ENCODE measurements around the gene IL2RA.
A peak's percentile ranks its signal among the peaks of the same experiment; 100 is the strongest.

The IL2RA gene

GRCh38 chr10:6091630-6092029 lies 29.5 kb upstream of the IL2RA start:
- no peak overlapping the region for H3K4me3 ChIP-seq (ENCODE audit: low read depth, low read length)
- TF ChIP-seq CTCF (IDR thresholded peaks at IDR 0.05; ENCODE audit: borderline replicate concordance, insufficient read depth, low read depth, low read length): no peak

- TF ChIP-seq CTCF (IDR thresholded peaks at IDR 0.05; ENCODE audit: borderline replicate concordance, insufficient read depth, low read depth, low read length): no peak
- peak overlapping the region; percentile 81 for H3K4me3 ChIP-seq (ENCODE audit: low read depth, low read length)
Observed at GRCh38 chr10:6089334-6090219, 27.4 kb upstream of the IL2RA start.

GRCh38 chr10:6088721-6089333 lies 26.7 kb upstream of the IL2RA start, which contains the start of gene RBM17:
TSS of gene RBM17 (plus strand) at chr10:6089034. CDS start at chr10:6097066, 8,032 bp downstream.
- H3K4me3 ChIP-seq (ENCODE audit: low read depth, low read length): peak within 1 kb of the TSS; percentile 81
- TF ChIP-seq CTCF (IDR thresholded peaks at IDR 0.05; ENCODE audit: borderline replicate concordance, insufficient read depth, low read depth, low read length): peak; percentile 100

- peak; percentile 94 for TF ChIP-seq CTCF (IDR thresholded peaks at IDR 0.05; ENCODE audit: borderline replicate concordance, insufficient read depth, low read depth, low read length)
- H3K4me3 ChIP-seq (ENCODE audit: low read depth, low read length): no peak overlapping the region
Observed at GRCh38 chr10:6086375-6087233, 24.4 kb upstream of the IL2RA start.

GRCh38 chr10:6083523-6084475 lies 21.6 kb upstream of the IL2RA start:
- no peak overlapping the region for H3K4me3 ChIP-seq (ENCODE audit: low read depth, low read length)
- TF ChIP-seq CTCF (IDR thresholded peaks at IDR 0.05; ENCODE audit: borderline replicate concordance, insufficient read depth, low read depth, low read length): no peak

Data from GM12875 (cell line).